CD4-positive, alpha-beta T cell (primary cell): ENCODE measurements around the gene TECPR2. TPM values are rescaled to one million over a fixed set of nuclear protein-coding genes. Genes with fewer than 3 reads are reported as not detected.
"Not testable (repeated sequence)": the region's sequence is repeated elsewhere in the genome, so short reads cannot be mapped to it uniquely, and the experiment has no call there.

Experiments
- ATAC-seq: fragments of 200-7000 bp; cut with Tn5 transposase; one replicate; pipeline ENCODE4 v1.10.0; 2022; ENCODE audit warnings: mild to moderate bottlenecking; ENCODE audit not compliant: poor library complexity
- CTCF ChIA-PET: fragments of 350-600 bp; sonication (Branson Sonifier 250); formaldehyde crosslinking; loops from one replicate; lab custom pipeline; 2021; ENCODE audit warnings: antibody characterized with exemption, inconsistent platforms; lab: Charles Lee
- POLR2A ChIA-PET: fragments of 350-600 bp; sonication (Branson Sonifier 250); formaldehyde crosslinking; loops from one replicate; lab custom pipeline; 2021; ENCODE audit warnings: antibody characterized with exemption, inconsistent platforms; lab: Charles Lee
- DNase-seq, 14 experiments: peaks; one replicate each; pipeline ENCODE4 v3.0.0-alpha.2; 2013 to 2020; ENCODE audit warnings: mixed read lengths in 2 of 14
- H3K27ac ChIP-seq, 2 donors: one replicate each; pipeline versions ENCODE4 v1.5.1 to v1.7.0; 2013; ENCODE audit warnings: low read length in 2 of 2, low read depth in 1 of 2, mild to moderate bottlenecking in 1 of 2
- H3K27me3 ChIP-seq, 2 experiments: 1 replicate in 1 of 2; 2 replicates in 1 of 2; pipeline versions ENCODE4 v1.6.1 to v1.7.0; 2013; ENCODE audit warnings: low read length in 2 of 2, control low read depth in 1 of 2, mild to moderate bottlenecking in 1 of 2, moderate library complexity in 1 of 2; ENCODE audit not compliant: insufficient read depth in 2 of 2, control insufficient read depth in 1 of 2
- H3K36me3 ChIP-seq: one replicate; pipeline ENCODE4 v1.6.1; 2013; ENCODE audit warnings: low read length, control low read depth; ENCODE audit not compliant: insufficient read depth
- H3K4me1 ChIP-seq: one replicate; pipeline ENCODE4 v1.6.1; 2013; ENCODE audit warnings: low read length, control low read depth; ENCODE audit not compliant: insufficient read depth
- H3K4me3 ChIP-seq: one replicate; pipeline ENCODE4 v1.5.1; 2013; ENCODE audit warnings: mild to moderate bottlenecking, low read length, moderate library complexity
- H3K9me3 ChIP-seq, 2 experiments: 1 replicate in 1 of 2; 2 replicates in 1 of 2; pipeline versions ENCODE4 v1.6.1 to v1.7.0; 2013; ENCODE audit warnings: low read length in 2 of 2, mild to moderate bottlenecking in 2 of 2, control low read depth in 1 of 2, moderate library complexity in 1 of 2; ENCODE audit not compliant: control insufficient read depth in 1 of 2, insufficient read depth in 1 of 2
- H3K27ac Mint-ChIP-seq: one replicate; pipeline ENCODE4 v1.8.0; 2020; ENCODE audit warnings: mixed read lengths
- H3K27me3 Mint-ChIP-seq: one replicate; pipeline ENCODE4 v1.8.0; 2021; ENCODE audit warnings: mixed read lengths
- H3K36me3 Mint-ChIP-seq: one replicate; pipeline ENCODE4 v1.8.0; 2021; ENCODE audit warnings: low read depth, mixed read lengths
- H3K4me1 Mint-ChIP-seq: one replicate; pipeline ENCODE4 v1.8.0; 2021; ENCODE audit warnings: low read depth, mixed read lengths
- H3K4me3 Mint-ChIP-seq: one replicate; pipeline ENCODE4 v1.8.0; 2020; ENCODE audit warnings: mild to moderate bottlenecking, mixed read lengths
- H3K9me3 Mint-ChIP-seq: one replicate; pipeline ENCODE4 v1.8.0; 2020; ENCODE audit warnings: mixed read lengths
- CTCF ChIP-seq: fragments of 200-600 bp; IDR thresholded peaks from one replicate; pipeline ENCODE4 v1.8.0; 2022; ENCODE audit warnings: antibody characterized with exemption, mild to moderate bottlenecking
- intact Hi-C, 2 experiments: fragments of 100-400 bp; cut with DNase I in 1 of 2; cut with micrococcal nuclease in 1 of 2; formaldehyde crosslinking; loops; one replicate each; pipeline versions ENCODE4 v1.15.1 to v1.9.0; 2023 to 2025; cut with DNase I, micrococcal nuclease
- total RNA-seq, 174 experiments: library from RNA in 2 of 174; stranded (reverse) in 2 of 174; gene quantifications; one replicate each; pipeline ENCODE4 v1.2.3 and lab custom pipeline; 2021 to 2026

The TECPR2 gene
- total RNA-seq, 2 experiments from 2014 or later, result 5.0 to 5.4 TPM

GRCh38 chr14:102348376-102348775 lies 14.4 kb upstream of the TECPR2 start:
- Histone ChIP-seq H3K4me1 (no peaks in the 10 kb centered on the region), H3K4me3 (no peak overlapping the region), H3K36me3 (peaks cover 81% of the 10 kb centered on the region), H3K9me3 (no peaks in the 10 kb centered on the region), H3K27ac (no peak overlapping the region), H3K27me3 (no peaks in the 10 kb centered on the region)
- ChIA-PET CTCF (no interaction called here), POLR2A (no interaction called here)
- ATAC-seq, result no peak
- Mint-ChIP-seq H3K9me3 (no peaks in the 10 kb centered on the region), H3K4me3 (no peak overlapping the region), H3K27me3 (no peaks in the 10 kb centered on the region), H3K27ac (no peak overlapping the region), H3K36me3 (peaks cover 79% of the 10 kb centered on the region), H3K4me1 (no peaks in the 10 kb centered on the region)
- no peak for TF ChIP-seq CTCF
- DNase-seq, result no peak
- intact Hi-C loops, result no loop called here

- ChIA-PET POLR2A (interaction anchor here (1.3 kb wide), 1 partner anchor 33 kb away, joined by 5 read pairs; no protein-coding TSS in a partner anchor), CTCF (no interaction called here)
- ATAC-seq (no peak), DNase-seq (no peak)
- Mint-ChIP-seq H3K27ac (no peak overlapping the region), H3K27me3 (no peaks in the 10 kb centered on the region), H3K4me1 (no peaks in the 10 kb centered on the region), H3K4me3 (no peak overlapping the region), H3K9me3 (no peaks in the 10 kb centered on the region), H3K36me3 (peaks cover 79% of the 10 kb centered on the region)
- H3K27me3 ChIP-seq, result no peaks in the 10 kb centered on the region
- TF ChIP-seq CTCF, result no peak
- H3K9me3 ChIP-seq, result no peaks in the 10 kb centered on the region
- no peak overlapping the region for H3K27ac ChIP-seq
- intact Hi-C loops, result no loop called here
- H3K4me1 ChIP-seq, result no peaks in the 10 kb centered on the region
- H3K4me3 ChIP-seq, result no peak overlapping the region
- peaks cover 84% of the 10 kb centered on the region for H3K36me3 ChIP-seq
Observed at GRCh38 chr14:102351023-102351422, 11.7 kb upstream of the TECPR2 start.

GRCh38 chr14:102351593-102351992 lies 11.1 kb upstream of the TECPR2 start:
- ATAC-seq, DNase-seq, CTCF ChIA-PET, H3K9me3 ChIP-seq, intact Hi-C loops, H3K27ac ChIP-seq, H3K27ac Mint-ChIP-seq, H3K9me3 Mint-ChIP-seq, H3K4me3 ChIP-seq, H3K4me1 ChIP-seq, H3K27me3 ChIP-seq, H3K4me3 Mint-ChIP-seq, H3K27me3 Mint-ChIP-seq, H3K4me1 Mint-ChIP-seq: not testable (repeated sequence)
- H3K36me3 Mint-ChIP-seq, result peaks cover 84% of the 10 kb centered on the region
- POLR2A ChIA-PET, result interaction anchor here (1.3 kb wide), 1 partner anchor 34 kb away, joined by 5 read pairs; no protein-coding TSS in a partner anchor
- peaks cover 84% of the 10 kb centered on the region for H3K36me3 ChIP-seq

- Mint-ChIP-seq H3K4me3 (no peak overlapping the region), H3K27me3 (no peaks in the 10 kb centered on the region), H3K4me1 (peaks cover 4% of the 10 kb centered on the region), H3K36me3 (peaks cover 84% of the 10 kb centered on the region), H3K27ac (no peak overlapping the region), H3K9me3 (no peaks in the 10 kb centered on the region)
- ChIA-PET POLR2A (interaction anchor here (1.3 kb wide), 1 partner anchor 35 kb away, joined by 5 read pairs; no protein-coding TSS in a partner anchor), CTCF (no interaction called here)
- Histone ChIP-seq H3K36me3 (peaks cover 84% of the 10 kb centered on the region), H3K4me3 (no peak overlapping the region), H3K27me3 (no peaks in the 10 kb centered on the region), H3K27ac (no peak overlapping the region), H3K9me3 (no peaks in the 10 kb centered on the region), H3K4me1 (no peaks in the 10 kb centered on the region)
- ATAC-seq (no peak), DNase-seq (no peak)
- TF ChIP-seq CTCF, result no peak
- intact Hi-C loops, result no loop called here
Observed at GRCh38 chr14:102352213-102352612, 10.5 kb upstream of the TECPR2 start.
